ENCODE data around the gene AIM2. TPM values are rescaled to one million over a fixed set of nuclear protein-coding genes. Genes with fewer than 3 reads are reported as not detected.
"Not testable (repeated sequence)": the region's sequence is repeated elsewhere in the genome, so short reads cannot be mapped to it uniquely, and the experiment has no call there.

AIM2 gene
- polyA plus RNA-seq, 6 donors from 2014 or later, result 3.4 to 21.5 (median 5.1) TPM

DNA sequence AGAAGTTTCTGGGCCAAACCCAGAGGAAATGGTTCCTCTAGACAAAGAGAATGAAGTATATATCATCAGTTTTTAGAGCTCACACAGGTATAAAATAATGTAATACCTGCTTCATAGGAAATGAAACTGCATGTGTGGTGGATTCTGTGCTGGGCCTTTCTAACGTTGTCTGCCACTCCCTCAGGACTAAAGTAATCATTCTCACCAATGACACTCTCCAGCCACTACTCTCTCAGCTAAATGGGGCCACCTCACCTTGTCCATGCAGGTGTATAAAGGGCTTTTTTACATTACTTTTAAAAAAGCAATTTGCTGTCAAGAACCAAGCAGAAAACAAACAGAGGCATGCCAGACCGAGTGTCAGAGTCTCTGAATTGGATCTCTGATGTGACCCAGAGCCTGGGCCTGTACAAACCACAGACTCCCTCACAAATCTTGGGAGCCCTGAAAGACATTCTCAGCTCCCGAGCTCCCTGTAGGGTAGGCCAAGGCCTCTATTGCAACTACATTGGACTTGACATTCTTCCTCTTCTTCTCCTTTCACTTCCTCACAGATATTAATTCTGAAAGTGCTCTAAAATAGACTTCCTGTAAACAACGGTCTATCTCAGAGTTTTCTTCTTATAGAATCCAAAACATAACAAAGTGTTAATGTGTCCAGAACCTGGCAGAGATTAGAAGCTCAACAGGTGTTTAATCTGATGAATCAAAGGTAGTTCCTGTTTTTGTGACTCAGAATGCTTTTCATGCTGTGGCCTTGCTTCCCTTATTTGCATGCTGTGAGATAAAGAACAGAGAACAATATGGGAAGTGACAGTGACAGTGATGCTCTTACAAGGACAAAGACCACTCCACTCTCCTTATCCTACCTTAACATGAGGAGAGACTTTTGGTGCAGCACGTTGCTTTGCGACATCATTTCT lies 8.6 kb downstream of the AIM2 start:
- Mint-ChIP-seq H3K27ac (peak overlapping the region; percentile 95 to 99 (median 96)), H3K4me1 (peaks cover 67 to 93% (median 71%) of the 10 kb centered on the region in 3 donors), H3K36me3 (peaks cover 10 to 12% of the 10 kb centered on the region in 2 donors), H3K27me3 (no peaks in the 10 kb centered on the region), H3K9me3 (peaks cover 0 to 6% (median 0%) of the 10 kb centered on the region in 7 donors), H3K4me3 (peak overlapping the region; percentile 60 to 89 (median 82))
- DNase-seq (peak; percentile 86), ATAC-seq (ENCODE audit: low read depth in 2 of 2) (peak; percentile 84 to 85)

GRCh38 chr1:159066108-159066507 lies 10.5 kb downstream of the AIM2 start:
- DNase-seq (no peak), ATAC-seq (ENCODE audit: low read depth in 2 of 2) (no peak)
- no peaks in the 10 kb centered on the region for H3K27me3 Mint-ChIP-seq
- H3K27ac Mint-ChIP-seq, result peak overlapping the region; percentile 93 to 97 (median 94)
- peak overlapping the region in 6 of 8 donors; percentile 16 to 83 (median 72) for H3K4me3 Mint-ChIP-seq
- peaks cover 15 to 16% of the 10 kb centered on the region in 2 donors for H3K36me3 Mint-ChIP-seq
- H3K9me3 Mint-ChIP-seq, result peaks cover 0 to 9% (median 0%) of the 10 kb centered on the region in 7 donors
- H3K4me1 Mint-ChIP-seq, result peaks cover 69 to 92% (median 69%) of the 10 kb centered on the region in 3 donors

- H3K27me3 Mint-ChIP-seq, result no peaks in the 10 kb centered on the region
- peaks cover 0 to 9% (median 0%) of the 10 kb centered on the region in 7 donors for H3K9me3 Mint-ChIP-seq
- H3K27ac Mint-ChIP-seq, result peak overlapping the region in 5 of 6 donors; percentile 72 to 96 (median 93)
- DNase-seq (no peak), ATAC-seq (ENCODE audit: low read depth in 2 of 2) (no peak)
- peaks cover 64 to 91% (median 65%) of the 10 kb centered on the region in 3 donors for H3K4me1 Mint-ChIP-seq
- H3K4me3 Mint-ChIP-seq, result peak overlapping the region in 5 of 8 donors; percentile 40 to 75 (median 41)
- H3K36me3 Mint-ChIP-seq, result peaks cover 15 to 23% of the 10 kb centered on the region in 2 donors
Observed at GRCh38 chr1:159065106-159065505, 11.5 kb downstream of the AIM2 start.

DNA sequence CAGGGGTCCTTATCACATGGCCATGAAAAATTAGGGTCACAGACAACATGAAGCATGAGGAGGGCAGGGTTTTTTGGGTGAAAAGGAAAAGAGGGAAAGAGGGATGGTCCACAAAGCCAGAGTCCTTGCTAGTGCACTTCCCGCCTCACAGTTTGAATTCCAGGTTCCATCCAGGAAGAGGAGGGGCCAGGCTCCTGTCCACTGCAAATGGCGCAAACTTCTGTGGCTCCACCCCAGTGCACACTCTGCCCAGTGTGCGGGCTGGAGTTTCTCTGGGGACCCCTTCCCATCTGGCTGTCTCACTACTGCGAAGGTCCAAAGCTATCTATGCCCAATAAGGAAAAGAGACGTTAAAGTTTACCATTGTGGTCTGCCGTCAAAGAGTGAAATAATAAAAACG lies 17.8 kb downstream of the AIM2 start:
- no peak for ATAC-seq (ENCODE audit: low read depth in 2 of 2)
- Mint-ChIP-seq H3K36me3 (peaks cover 40 to 48% of the 10 kb centered on the region in 2 donors), H3K4me1 (peaks cover 65 to 95% (median 80%) of the 10 kb centered on the region in 3 donors), H3K4me3 (peak overlapping the region in 3 of 8 donors; percentile 51 to 55 (median 52)), H3K27me3 (no peaks in the 10 kb centered on the region), H3K27ac (peak overlapping the region; percentile 22 to 86 (median 65)), H3K9me3 (peaks cover 0 to 9% (median 0%) of the 10 kb centered on the region in 7 donors)
- DNase-seq, result no peak

DNA sequence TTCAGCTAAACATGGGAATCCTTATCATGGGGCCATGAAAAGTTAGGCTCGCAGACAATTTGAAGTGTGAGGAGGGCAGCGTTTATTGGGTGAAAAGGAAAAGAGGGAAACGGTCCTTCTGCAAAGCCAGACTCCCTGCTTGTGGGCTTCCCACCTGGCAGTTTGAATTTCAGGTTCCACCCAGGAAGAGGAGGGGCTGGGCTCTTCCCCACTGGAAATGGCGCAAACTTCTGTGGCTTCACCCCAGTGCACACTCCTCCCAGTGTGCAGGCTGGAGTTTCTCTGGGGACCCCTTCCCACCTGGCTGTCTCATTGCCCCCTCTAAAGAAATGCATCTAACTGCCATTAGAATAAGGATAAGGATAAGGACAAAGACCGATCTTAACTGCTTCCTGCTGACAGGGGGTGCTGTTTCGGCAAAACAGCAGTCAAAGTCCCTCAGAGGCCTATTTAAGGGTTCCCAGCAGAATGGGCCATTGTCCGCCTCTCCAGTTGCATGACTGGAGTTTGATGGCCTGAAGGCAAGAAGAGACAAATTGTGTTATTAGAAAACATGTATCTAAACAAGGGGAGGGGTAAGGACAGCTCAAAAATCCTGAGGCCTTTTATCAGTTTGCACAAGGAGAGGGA lies 20.4 kb downstream of the AIM2 start:
- H3K9me3 Mint-ChIP-seq, result peaks cover 0 to 3% (median 0%) of the 10 kb centered on the region in 7 donors
- H3K4me3 Mint-ChIP-seq, result peak overlapping the region in 6 of 8 donors; percentile 54 to 85 (median 82)
- peaks cover 55 to 61% of the 10 kb centered on the region in 2 donors for H3K36me3 Mint-ChIP-seq
- peak overlapping the region; percentile 81 to 95 (median 92) for H3K27ac Mint-ChIP-seq
- H3K4me1 Mint-ChIP-seq, result peaks cover 63 to 96% (median 80%) of the 10 kb centered on the region in 3 donors
- H3K27me3 Mint-ChIP-seq, result no peaks in the 10 kb centered on the region
- ATAC-seq (ENCODE audit: low read depth in 2 of 2), result no peak
- DNase-seq, result no peak

- peak overlapping the region in 7 of 8 donors; percentile 54 to 85 (median 81) for H3K4me3 Mint-ChIP-seq
- H3K27ac Mint-ChIP-seq, result peak overlapping the region; percentile 78 to 95 (median 92)
- peaks cover 67 to 97% (median 84%) of the 10 kb centered on the region in 3 donors for H3K4me1 Mint-ChIP-seq
- peak; percentile 96 to 97 for ATAC-seq (ENCODE audit: low read depth in 2 of 2)
- H3K9me3 Mint-ChIP-seq, result peaks cover 0 to 3% (median 0%) of the 10 kb centered on the region in 7 donors
- peak; percentile 73 for DNase-seq
- H3K36me3 Mint-ChIP-seq, result peaks cover 59 to 70% of the 10 kb centered on the region in 2 donors
- no peaks in the 10 kb centered on the region for H3K27me3 Mint-ChIP-seq
Observed at GRCh38 chr1:159055181-159055641, 21.4 kb downstream of the AIM2 start.

DNA sequence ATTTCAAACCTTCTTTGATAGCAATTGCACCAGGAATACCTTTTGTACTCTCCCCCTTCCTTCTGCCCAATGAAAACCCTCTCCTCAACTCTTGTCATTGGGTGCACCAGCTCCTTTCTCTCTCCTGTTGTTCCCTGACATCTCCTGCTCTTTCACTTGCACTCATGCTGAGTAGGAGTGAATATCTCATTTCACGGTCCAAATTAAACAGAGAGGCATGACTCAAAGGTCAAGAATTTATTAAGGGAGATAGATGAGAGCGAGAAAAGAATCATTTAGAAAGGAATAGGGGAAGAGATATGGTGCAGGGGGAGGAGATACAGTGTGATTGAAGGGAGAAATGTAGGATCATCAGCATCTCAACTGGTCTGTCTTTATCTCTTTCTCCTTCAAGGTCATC lies 22.1 kb downstream of the AIM2 start:
- H3K4me3 Mint-ChIP-seq, result peak overlapping the region in 4 of 8 donors; percentile 2 to 39 (median 5)
- no peaks in the 10 kb centered on the region for H3K27me3 Mint-ChIP-seq
- H3K9me3 Mint-ChIP-seq, result peaks cover 0 to 3% (median 0%) of the 10 kb centered on the region in 7 donors
- peaks cover 64 to 90% (median 78%) of the 10 kb centered on the region in 3 donors for H3K4me1 Mint-ChIP-seq
- ATAC-seq (ENCODE audit: low read depth in 2 of 2) (no peak), DNase-seq (no peak)
- peak overlapping the region; percentile 36 to 93 (median 86) for H3K27ac Mint-ChIP-seq
- H3K36me3 Mint-ChIP-seq, result peaks cover 63 to 66% of the 10 kb centered on the region in 2 donors

DNA sequence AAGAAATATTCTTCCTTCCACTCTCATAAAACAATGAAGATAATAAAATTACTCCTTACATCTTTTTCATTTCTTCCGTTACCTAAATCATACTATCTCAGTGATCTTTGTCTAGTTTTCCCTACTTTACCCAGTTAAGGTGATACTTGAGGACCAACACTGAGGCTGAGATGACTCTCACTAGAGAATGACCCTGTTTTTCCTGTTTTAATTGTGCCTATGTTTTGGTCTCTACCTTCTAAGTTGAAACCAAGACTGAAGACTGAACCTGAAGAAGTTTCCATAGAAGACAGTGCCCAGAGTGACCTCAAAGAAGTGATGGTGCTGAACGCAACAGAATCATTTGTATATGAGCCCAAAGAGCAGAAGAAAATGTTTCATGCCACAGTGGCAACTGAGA lies 25.1 kb downstream of the AIM2 start:
- H3K27ac Mint-ChIP-seq, result peak overlapping the region; percentile 83 to 98 (median 92)
- no peak overlapping the region for H3K4me3 Mint-ChIP-seq
- H3K4me1 Mint-ChIP-seq, result peaks cover 52 to 62% (median 57%) of the 10 kb centered on the region in 3 donors
- ATAC-seq (ENCODE audit: low read depth in 2 of 2) (no peak), DNase-seq (no peak)
- peaks cover 55 to 67% of the 10 kb centered on the region in 2 donors for H3K36me3 Mint-ChIP-seq
- H3K27me3 Mint-ChIP-seq, result no peaks in the 10 kb centered on the region
- no peaks in the 10 kb centered on the region for H3K9me3 Mint-ChIP-seq

DNA sequence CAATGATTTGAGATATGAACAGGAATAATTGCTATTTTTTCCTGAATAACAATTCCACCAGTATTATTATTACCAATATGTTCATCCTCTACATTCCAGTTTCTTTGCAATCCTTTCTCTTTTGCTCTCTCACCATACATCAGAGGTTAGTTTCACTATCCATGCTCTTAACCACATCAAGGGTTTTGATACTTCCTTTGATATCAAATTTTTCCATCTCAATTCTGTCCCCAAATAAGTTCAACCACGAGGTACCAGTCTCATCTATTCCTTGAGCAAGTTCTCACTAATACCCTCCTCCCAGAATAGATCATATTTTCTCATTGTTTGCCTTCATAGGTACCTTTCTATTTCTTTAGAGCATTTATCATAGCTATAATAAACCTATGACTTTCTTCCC lies 30.1 kb downstream of the AIM2 start:
- DNase-seq; H3K4me3 Mint-ChIP-seq; H3K27me3 Mint-ChIP-seq; H3K9me3 Mint-ChIP-seq; ATAC-seq (ENCODE audit: low read depth in 2 of 2): not testable (repeated sequence)
- peaks cover 22 to 25% (median 22%) of the 10 kb centered on the region in 3 donors for H3K4me1 Mint-ChIP-seq
- peaks cover 17 to 34% of the 10 kb centered on the region in 2 donors for H3K36me3 Mint-ChIP-seq
- H3K27ac Mint-ChIP-seq, result peak overlapping the region; percentile 42 to 96 (median 80)

- ATAC-seq (ENCODE audit: low read depth in 2 of 2), result no peak
- Mint-ChIP-seq H3K27ac (peak overlapping the region in 5 of 6 donors; percentile 20 to 83 (median 62)), H3K4me3 (no peak overlapping the region), H3K36me3 (peaks cover 17 to 23% of the 10 kb centered on the region in 2 donors), H3K4me1 (peaks cover 10 to 19% (median 14%) of the 10 kb centered on the region in 3 donors), H3K27me3 (no peaks in the 10 kb centered on the region), H3K9me3 (no peaks in the 10 kb centered on the region)
- no peak for DNase-seq
Observed at GRCh38 chr1:159040893-159041724, 35.5 kb downstream of the AIM2 start.

DNA sequence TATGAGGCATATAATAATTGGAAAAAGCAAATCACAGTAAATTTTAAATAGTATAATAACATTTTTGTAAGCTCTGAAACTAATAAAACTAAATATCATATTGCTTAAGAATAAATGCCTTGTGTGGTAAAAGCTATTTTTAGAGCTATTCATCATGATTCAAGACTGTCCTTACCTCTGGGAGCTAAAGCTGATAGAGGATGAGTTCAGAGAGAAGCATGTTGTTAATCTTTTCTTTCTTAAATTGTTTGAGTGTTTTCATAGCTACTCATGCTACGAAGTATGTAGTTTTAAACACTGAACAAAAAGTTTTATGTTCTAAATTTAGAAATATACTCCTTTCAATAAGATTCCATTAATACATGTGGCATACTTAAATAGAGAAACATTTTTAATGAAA lies 36.4 kb downstream of the AIM2 start:
- Mint-ChIP-seq H3K4me3 (no peak overlapping the region), H3K4me1 (peaks cover 10 to 23% (median 19%) of the 10 kb centered on the region in 3 donors), H3K9me3 (no peaks in the 10 kb centered on the region), H3K27ac (peak overlapping the region in 2 of 6 donors; percentile 46 to 62), H3K27me3 (no peaks in the 10 kb centered on the region), H3K36me3 (peaks cover 25 to 28% of the 10 kb centered on the region in 2 donors)
- no peak for DNase-seq
- no peak for ATAC-seq (ENCODE audit: low read depth in 2 of 2)

DNA sequence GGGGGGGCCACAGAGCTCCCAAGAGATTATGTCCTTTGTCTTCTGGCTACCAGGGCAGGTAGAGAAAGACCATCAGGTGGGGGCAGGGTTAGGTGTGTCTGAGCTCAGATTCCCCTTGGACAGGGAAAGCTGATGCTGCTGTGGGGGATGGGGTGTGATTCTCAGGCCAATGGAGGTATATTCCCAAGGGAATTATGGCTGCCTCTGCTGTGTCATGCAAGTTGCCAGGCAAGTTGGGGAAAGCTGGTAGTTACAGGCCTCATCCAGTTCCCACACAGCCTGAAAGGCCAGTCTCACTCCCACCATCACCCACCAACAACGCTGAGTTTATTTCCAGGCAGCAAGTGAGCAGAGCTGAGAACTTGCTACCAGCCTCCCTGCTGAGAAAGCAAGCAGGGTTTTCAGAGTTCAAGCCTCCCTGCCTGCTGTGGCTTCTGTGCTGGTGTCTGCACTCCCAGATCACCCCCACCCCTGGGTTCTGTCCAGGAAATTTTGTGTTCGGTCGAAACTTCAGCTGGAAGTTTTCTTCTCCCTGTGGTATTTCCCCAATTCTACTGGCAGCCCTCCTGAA lies 45.6 kb downstream of the AIM2 start:
- DNase-seq (no peak), ATAC-seq (ENCODE audit: low read depth in 2 of 2) (no peak)
- Mint-ChIP-seq H3K9me3 (peaks cover 0 to 6% (median 2%) of the 10 kb centered on the region in 7 donors), H3K36me3 (peaks cover 66% of the 10 kb centered on the region in 2 donors), H3K27me3 (no peaks in the 10 kb centered on the region), H3K4me1 (peaks cover 49 to 68% (median 62%) of the 10 kb centered on the region in 3 donors), H3K27ac (peak overlapping the region in 5 of 6 donors; percentile 72 to 88 (median 85)), H3K4me3 (peak overlapping the region in 1 of 8 donors; percentile 33)

All from naive B cell (primary cell).